HG03159 (cell line): ENCODE data around the gene AIDA.
"Not testable (repeated sequence)": the region's sequence is repeated elsewhere in the genome, so short reads cannot be mapped to it uniquely, and the experiment has no call there.

Source experiments
- ATAC-seq: cut with Tn5 transposase; IDR thresholded peaks from one replicate; pipeline ENCODE4 v1.9.1; 2021; ENCODE audit warnings: mild to moderate bottlenecking, moderate library complexity; ENCODE audit not compliant: unreplicated experiment

Gene AIDA

GRCh38 chr1:222713091-222713961 is 1.0 kb upstream of the AIDA start:
- ATAC-seq: peak; percentile 58

- peak; percentile 46 for ATAC-seq
Observed at GRCh38 chr1:222711319-222712252, 705 bp downstream of the AIDA start.

- no peak for ATAC-seq
Observed at GRCh38 chr1:222709700-222710153, 2.6 kb downstream of the AIDA start.

- no peak for ATAC-seq
Observed at GRCh38 chr1:222706815-222707214, 5.5 kb downstream of the AIDA start.

GRCh38 chr1:222704260-222704659 is 8.0 kb downstream of the AIDA start:
- no peak for ATAC-seq

GRCh38 chr1:222702210-222702609 is 10.1 kb downstream of the AIDA start:
- ATAC-seq: no peak

- no peak for ATAC-seq
Observed at GRCh38 chr1:222697826-222698225, 14.5 kb downstream of the AIDA start.

GRCh38 chr1:222697203-222697602 is 15.1 kb downstream of the AIDA start:
- ATAC-seq: no peak

- ATAC-seq: no peak
Observed at GRCh38 chr1:222696741-222697140, 15.6 kb downstream of the AIDA start.

GRCh38 chr1:222694927-222695326 is 17.4 kb downstream of the AIDA start:
- ATAC-seq: no peak

- no peak for ATAC-seq
Observed at GRCh38 chr1:222691016-222691415, 21.3 kb downstream of the AIDA start.

GRCh38 chr1:222680080-222680479 is 32.2 kb downstream of the AIDA start:
- no peak for ATAC-seq

- no peak for ATAC-seq
Observed at GRCh38 chr1:222670110-222670509, 42.2 kb downstream of the AIDA start.

- not testable (repeated sequence) for ATAC-seq
Observed at GRCh38 chr1:222669107-222669506, 43.2 kb downstream of the AIDA start.

- ATAC-seq: not testable (repeated sequence)
Observed at GRCh38 chr1:222668184-222668583, 44.1 kb downstream of the AIDA start.

GRCh38 chr1:222665964-222666363 is 46.3 kb downstream of the AIDA start:
- ATAC-seq: no peak

GRCh38 chr1:222663431-222663934 is 48.8 kb downstream of the AIDA start:
- ATAC-seq: no peak

- no peak for ATAC-seq
Observed at GRCh38 chr1:222657899-222658298, 54.4 kb downstream of the AIDA start.

GRCh38 chr1:222656391-222657155 is 55.7 kb downstream of the AIDA start:
- ATAC-seq: no peak

- ATAC-seq: peak; percentile 96
Observed at GRCh38 chr1:222654849-222655248, 57.4 kb downstream of the AIDA start.
